ENCODE measurements around the gene DPP6. TPM values are rescaled to one million over a fixed set of nuclear protein-coding genes. Genes with fewer than 3 reads are reported as not detected.

The DPP6 gene
- total RNA-seq, 1 donor from 2014 or later = 1.2 TPM

GRCh38 chr7:154879629-154880028 lies 827.4 kb downstream of the DPP6 start:
- TF ChIP-seq CTCF (conservative IDR thresholded peaks at IDR 0.05; ENCODE audit: low read depth, low read length) = no peak
- H3K4me3 ChIP-seq (ENCODE audit: low read depth, low read length) = no peak overlapping the region
- no peak for DNase-seq (ENCODE audit: low read depth)

GRCh38 chr7:154880513-154880912 lies 828.3 kb downstream of the DPP6 start:
- TF ChIP-seq CTCF (conservative IDR thresholded peaks at IDR 0.05; ENCODE audit: low read depth, low read length) = no peak
- DNase-seq (ENCODE audit: low read depth) = no peak
- H3K4me3 ChIP-seq (ENCODE audit: low read depth, low read length) = no peak overlapping the region

- no peak for DNase-seq (ENCODE audit: low read depth)
- no peak for TF ChIP-seq CTCF (conservative IDR thresholded peaks at IDR 0.05; ENCODE audit: low read depth, low read length)
- no peak overlapping the region for H3K4me3 ChIP-seq (ENCODE audit: low read depth, low read length)
These were observed 828.8 kb downstream of the DPP6 start for GRCh38 chr7:154881026-154881425.

- DNase-seq (ENCODE audit: low read depth) = no peak
- TF ChIP-seq CTCF (conservative IDR thresholded peaks at IDR 0.05; ENCODE audit: low read depth, low read length) = no peak
- H3K4me3 ChIP-seq (ENCODE audit: low read depth, low read length) = no peak overlapping the region
These were observed 829.3 kb downstream of the DPP6 start for GRCh38 chr7:154881526-154881925.

- no peak overlapping the region for H3K4me3 ChIP-seq (ENCODE audit: low read depth, low read length)
- no peak for TF ChIP-seq CTCF (conservative IDR thresholded peaks at IDR 0.05; ENCODE audit: low read depth, low read length)
- no peak for DNase-seq (ENCODE audit: low read depth)
These were observed 830.8 kb downstream of the DPP6 start for GRCh38 chr7:154882931-154883474.

- no peak for TF ChIP-seq CTCF (conservative IDR thresholded peaks at IDR 0.05; ENCODE audit: low read depth, low read length)
- H3K4me3 ChIP-seq (ENCODE audit: low read depth, low read length) = no peak overlapping the region
- no peak for DNase-seq (ENCODE audit: low read depth)
These were observed 832.2 kb downstream of the DPP6 start for GRCh38 chr7:154884348-154884920.

- no peak for TF ChIP-seq CTCF (conservative IDR thresholded peaks at IDR 0.05; ENCODE audit: low read depth, low read length)
- no peak overlapping the region for H3K4me3 ChIP-seq (ENCODE audit: low read depth, low read length)
- no peak for DNase-seq (ENCODE audit: low read depth)
These were observed 834.4 kb downstream of the DPP6 start for GRCh38 chr7:154886591-154886990.
